Stomach (tissue), 4 donors: ENCODE results near the gene SIX3.

Experiments
- POLR2A ChIP-seq, 4 donors: fragments of 450-650 bp; IDR thresholded peaks; one replicate each; pipeline ENCODE4 v1.6.1; 2016; ENCODE audit warnings: antibody characterized with exemption in 4 of 4, control low read depth in 2 of 4, mild to moderate bottlenecking in 1 of 4, moderate library complexity in 1 of 4
- TF ChIP-seq, protein P1 (sequence below), 7 experiments: fragments of 450-650 bp in 4 of 7; fragments of 200-600 bp in 3 of 7; sonication (generic) in 3 of 7; IDR thresholded peaks; one replicate each; pipeline ENCODE4 v1.5.1; 2016 to 2019; ENCODE audit warnings: antibody characterized with exemption in 7 of 7, control low read depth in 2 of 7, mild to moderate bottlenecking in 1 of 7

DNA sequence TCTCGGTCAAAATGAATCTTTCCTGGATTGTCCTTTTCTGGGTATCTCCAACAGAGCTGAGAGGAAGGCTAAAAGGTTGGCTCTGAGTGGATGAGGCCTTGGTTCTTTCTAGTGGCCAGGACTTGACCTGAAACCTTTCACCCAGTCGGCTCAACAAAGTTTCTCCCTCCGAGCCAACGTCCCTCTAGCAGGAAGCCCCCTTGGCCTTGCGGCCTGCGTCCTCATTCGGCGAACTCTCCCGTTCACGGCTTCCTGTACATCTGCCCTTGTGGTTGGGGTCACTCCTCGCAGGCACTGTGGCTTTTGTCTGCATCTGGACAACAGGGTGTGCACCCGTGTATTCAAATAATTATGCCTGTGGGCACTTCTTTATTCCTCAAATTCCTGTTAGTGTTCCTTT lies 9.4 kb upstream of the SIX3 start:
- TF ChIP-seq, protein P1, sequence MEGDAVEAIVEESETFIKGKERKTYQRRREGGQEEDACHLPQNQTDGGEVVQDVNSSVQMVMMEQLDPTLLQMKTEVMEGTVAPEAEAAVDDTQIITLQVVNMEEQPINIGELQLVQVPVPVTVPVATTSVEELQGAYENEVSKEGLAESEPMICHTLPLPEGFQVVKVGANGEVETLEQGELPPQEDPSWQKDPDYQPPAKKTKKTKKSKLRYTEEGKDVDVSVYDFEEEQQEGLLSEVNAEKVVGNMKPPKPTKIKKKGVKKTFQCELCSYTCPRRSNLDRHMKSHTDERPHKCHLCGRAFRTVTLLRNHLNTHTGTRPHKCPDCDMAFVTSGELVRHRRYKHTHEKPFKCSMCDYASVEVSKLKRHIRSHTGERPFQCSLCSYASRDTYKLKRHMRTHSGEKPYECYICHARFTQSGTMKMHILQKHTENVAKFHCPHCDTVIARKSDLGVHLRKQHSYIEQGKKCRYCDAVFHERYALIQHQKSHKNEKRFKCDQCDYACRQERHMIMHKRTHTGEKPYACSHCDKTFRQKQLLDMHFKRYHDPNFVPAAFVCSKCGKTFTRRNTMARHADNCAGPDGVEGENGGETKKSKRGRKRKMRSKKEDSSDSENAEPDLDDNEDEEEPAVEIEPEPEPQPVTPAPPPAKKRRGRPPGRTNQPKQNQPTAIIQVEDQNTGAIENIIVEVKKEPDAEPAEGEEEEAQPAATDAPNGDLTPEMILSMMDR (IDR thresholded peaks at IDR 0.05): no peak
- no peak for TF ChIP-seq POLR2A (IDR thresholded peaks at IDR 0.05)
